Activated CD8-positive, alpha-beta memory T cell treated with anti-CD3 and anti-CD28 coated beads, Interleukin-2, amount 50 U/mL, for 48 hours (primary cell): ENCODE measurements around the gene SST.

Experiments used
- DNase-seq: peaks from one replicate; pipeline ENCODE4 v3.0.0-alpha.2; 2020

Gene SST

DNA sequence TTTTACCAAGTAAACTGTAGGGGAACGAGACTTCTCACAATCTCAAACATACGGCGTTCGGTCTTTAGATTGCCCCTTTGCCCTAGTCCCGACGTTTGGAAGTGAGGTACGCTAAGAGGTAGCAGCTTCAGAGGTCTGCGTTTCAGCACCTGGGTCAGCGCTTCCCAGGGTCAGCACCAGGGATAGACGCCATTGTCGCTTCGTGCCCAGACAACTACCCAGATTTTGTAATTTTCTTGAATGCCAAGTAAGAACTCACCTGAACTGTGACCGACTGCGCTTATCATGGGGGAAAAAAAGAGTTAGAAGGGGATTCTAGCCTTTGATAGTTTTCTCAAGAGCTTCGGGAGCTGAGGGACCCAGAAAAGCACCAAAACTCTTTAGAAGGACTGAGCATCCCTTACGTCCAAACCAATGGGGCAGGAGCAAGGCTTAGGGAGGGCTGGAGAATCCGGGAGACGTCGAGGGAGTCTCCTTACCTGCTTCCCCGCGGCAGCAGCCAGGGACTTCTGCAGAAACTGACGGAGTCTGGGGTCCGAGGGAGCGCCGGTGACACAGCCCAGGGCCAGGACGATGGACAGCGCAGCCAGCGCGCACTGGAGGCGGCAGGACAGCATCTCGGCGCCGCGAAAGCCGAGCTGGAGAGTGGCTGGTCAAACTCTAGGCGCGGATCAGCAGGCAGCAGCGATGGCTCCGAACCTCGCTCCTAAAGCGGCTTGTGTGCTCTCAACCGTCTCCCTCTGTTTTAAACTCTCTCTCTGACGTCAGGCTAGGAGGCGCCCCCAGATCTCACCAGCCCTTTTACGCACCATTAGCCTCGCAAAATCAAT is at the start of gene SST:
Gene SST, minus strand, starts transcription at position 720 of the 830 bp plus-strand sequence. Its CDS starts 103 bp downstream, at position 617.
- no peak for DNase-seq

DNA sequence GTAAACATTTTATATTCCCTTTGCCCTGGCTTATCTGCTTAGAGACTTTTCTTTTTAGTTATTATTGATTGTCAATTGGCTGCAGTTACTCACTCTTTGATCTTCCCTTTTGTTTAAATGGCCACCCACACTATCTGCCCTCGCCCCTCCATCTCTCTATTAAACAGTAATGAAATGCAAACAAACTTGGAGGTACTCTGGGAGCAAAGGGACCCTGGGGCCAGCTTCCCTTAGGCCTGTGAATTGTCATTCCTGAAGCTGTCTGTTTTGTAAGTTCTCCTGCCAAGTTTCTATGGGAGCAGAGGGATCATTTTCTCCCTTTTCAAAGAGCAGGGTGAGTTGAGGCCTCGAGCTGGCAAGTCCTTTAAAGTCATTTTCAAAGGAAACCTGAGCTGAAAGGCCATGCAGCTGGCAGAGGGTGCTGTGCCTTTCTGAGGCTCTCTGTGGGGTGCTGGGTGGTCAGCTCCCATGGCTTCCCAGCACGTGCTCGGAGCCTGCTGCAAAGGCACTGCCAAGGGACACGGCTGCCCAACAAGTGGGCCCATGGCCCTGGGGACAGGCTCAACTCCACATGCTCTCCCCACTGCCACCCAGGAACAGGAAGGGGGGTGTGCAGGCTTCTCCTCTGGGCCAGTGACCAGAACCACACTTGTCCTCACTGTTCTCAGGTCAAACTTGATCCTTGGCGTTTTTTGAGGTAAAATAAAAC is 49.6 kb upstream of the SST start:
- no peak for DNase-seq

DNA sequence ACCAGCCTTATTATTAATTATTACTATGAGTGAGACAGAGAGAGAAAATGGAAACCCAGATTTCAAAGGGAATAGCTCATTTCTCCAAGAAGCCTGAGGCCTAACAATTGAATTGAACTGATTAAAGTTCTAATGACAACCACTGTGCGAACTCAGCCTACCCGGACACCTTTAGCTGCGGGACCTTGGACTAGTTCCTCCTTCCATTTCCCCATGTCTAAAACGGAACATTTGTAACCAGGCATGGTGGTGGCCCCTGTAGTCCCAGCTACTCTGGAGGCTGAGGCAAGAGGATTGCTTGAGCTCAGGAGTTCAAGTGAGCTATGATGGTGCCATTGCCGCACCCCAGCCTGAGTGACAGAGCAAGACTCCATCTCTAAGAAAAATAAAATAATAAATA is 48.6 kb upstream of the SST start:
- no peak for DNase-seq

DNA sequence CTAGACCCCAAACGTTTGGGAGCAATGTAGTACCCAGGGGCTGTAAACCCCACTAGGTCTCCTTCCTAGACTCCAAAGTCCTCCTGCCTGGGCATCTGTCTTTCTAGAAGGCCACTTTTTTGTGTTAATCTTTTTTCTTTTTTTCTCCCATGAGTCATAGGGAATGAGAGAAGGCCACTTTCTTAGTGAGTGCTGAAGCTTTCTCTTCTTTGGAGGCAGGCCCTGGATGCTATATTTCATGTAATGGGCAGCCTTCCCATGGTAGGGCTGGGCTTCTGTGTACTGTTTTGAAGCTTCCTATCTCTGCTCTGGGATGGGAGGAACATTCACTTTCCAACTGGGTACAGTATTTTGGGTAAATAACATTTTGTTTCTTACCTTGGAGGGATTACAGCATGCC is 47.4 kb upstream of the SST start:
- DNase-seq = no peak

DNA sequence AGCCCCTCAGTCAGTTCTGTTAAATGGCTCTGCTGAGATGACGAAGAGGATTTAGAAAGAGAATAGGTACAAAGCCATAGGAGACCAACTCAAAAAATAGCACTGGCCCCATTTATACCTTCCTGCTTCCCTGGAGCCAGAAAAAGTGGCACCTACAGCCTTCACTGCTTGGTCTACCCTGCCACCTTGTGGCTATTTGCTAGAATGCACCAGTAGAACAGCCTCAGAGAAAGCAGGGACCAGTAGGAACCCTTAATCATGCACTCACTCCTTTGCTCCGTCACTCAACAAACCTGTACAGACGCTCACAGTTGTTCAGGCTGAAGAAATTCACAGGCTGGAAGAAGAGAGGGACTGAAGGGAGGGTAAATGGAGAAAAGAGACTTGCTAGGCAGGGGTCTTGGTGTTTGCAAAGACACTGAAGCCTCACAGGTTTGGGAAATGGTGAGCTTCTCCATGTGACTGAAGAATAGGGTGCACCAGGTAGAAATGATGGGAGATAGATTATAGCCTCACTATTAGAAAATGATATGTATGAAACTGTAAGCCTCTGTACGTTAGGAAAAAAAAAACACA is 44.3 kb upstream of the SST start:
- peak; percentile 79 for DNase-seq

DNA sequence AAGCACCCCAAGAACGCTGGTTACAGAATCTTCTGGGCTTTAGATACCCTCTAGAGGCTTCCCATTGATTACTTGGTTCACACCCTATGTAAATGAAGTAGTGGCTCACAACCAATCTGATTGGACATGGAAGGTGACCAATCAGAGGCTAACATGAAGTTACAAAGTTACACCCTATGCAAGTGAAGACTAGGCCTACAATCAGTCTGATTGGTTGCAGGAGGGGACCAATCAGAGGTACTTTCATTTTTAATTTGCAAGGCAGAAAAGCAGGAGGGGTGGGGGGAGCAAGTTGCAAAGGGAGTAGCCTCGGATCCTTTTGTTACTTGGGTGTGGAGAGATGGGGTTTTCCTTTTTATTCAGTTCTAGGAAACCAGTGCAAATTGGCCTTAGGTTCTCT is 43.3 kb upstream of the SST start:
- DNase-seq = no peak

DNA sequence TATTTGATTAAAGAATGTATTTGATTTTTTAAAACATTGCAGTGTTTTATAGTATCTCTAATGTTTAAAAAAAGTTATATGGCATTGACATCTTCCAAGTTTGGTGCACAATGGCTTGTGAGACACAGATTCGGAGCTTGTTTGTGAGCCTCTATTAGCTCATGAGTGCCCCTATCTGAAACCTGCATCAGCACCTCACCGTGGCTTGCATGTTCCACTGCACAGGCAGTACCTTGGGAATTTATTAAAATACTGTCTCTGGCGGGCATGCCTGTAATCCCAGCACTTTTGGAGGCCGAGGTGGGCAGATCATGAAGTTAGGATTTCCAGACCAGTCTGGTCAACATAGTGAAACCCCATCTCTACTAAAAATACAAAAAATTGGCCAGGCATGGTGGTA is 39.0 kb upstream of the SST start:
- DNase-seq = no peak

DNA sequence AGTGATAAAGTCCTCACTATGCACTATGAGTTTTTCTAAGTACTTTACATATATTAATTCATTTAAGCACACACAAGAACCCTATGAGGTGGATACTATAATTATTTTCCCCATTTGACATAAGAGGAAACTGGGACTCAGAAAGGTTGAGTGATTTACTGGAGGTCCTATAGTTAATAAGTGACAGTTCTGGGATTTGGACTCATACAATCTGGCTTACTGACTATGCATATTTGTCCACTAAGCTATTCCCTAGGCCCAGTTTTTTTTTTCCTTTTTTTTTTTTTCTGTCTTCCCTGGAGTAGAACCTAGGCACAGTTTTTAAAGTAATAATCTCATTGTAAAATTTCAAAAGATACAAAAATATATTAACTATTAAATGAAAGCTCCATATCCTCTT is 38.5 kb upstream of the SST start:
- DNase-seq = no peak

DNA sequence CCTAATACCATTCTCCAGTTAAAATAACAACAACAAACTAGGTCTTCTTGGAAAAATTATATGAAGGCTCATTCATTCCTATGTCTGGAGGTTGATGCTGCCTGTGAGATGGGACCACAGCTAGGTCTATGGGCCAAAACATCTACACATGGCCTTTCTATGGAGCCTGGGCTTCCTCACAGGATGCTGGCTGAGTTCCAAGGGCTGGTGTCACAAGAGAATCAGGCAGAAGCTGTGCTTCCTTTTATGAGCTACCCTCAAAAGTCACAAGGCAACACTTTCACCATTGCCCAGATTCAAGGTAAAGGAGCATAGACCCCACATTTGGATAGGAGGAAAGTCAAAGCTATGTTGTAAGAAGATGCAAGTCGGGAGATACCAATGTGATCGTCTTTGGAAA is 36.8 kb upstream of the SST start:
- DNase-seq = no peak

DNA sequence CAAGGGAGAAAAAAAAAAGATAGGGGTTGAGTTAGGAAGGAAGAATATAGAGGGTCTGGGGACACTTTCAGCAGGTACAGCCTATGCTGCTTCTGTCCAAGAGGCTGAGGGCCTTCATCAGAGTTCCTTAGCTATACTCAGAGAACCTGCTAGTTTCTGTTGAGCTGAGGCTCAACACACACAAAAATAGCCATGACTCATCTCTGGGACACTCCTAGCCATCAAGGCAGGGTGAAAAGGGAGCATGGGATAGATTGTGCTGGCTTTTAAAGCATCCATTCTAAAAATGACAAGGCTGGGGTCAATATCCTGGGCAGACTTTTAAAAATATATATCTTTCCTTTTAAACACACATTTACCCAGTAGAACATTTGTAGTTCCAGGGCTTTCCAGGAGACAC is 35.0 kb upstream of the SST start:
- no peak for DNase-seq

DNA sequence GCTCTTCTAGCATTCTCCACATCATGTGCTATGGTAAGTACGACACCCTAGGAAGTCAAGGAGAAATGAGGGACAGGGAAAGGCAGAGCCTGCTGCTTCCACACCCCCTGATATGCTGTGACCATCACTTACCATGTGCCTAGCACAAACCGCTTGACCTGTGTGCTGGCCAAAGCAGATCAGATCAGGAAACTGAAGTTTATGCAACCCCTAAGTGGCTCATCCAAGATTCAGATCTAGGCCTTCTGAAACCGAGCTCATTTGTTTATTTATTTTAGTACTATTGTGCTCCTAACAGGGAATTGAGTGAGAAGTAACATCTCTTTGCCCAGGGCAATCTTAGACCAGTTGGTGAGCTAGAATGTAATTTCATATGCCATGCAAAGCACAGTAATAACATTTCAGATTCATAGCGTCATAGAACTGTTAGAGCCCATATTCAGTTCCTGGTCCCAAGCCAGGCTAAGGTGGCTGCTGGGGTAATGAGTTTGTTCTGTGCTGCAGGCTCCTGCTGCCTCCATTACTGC is 32.4 kb upstream of the SST start, which contains the start of gene RTP2:
Gene RTP2, minus strand, starts transcription at position 51 of the 527 bp plus-strand sequence. CDS start 429 bp downstream, outside the sequence.
- DNase-seq = no peak

DNA sequence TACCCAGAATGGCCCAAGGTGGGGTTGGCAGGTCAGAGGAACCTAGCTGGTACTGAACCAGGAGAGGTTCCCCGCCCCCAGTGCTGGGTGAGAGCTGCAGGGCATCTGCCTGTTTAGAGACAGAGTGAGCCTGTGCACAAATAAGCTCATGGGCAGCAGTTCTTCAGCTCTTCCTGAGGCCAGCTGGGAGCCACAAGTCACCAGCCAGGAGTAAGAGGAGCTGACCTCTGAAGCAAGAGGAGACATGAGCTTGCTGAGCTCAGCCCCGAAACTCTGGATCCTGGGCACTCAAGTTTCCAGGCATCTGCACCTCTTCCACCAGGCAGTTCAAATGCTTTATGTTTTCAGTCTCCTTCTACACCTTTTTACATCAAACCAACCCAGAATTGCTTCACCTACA is 30.1 kb upstream of the SST start:
- DNase-seq = no peak

DNA sequence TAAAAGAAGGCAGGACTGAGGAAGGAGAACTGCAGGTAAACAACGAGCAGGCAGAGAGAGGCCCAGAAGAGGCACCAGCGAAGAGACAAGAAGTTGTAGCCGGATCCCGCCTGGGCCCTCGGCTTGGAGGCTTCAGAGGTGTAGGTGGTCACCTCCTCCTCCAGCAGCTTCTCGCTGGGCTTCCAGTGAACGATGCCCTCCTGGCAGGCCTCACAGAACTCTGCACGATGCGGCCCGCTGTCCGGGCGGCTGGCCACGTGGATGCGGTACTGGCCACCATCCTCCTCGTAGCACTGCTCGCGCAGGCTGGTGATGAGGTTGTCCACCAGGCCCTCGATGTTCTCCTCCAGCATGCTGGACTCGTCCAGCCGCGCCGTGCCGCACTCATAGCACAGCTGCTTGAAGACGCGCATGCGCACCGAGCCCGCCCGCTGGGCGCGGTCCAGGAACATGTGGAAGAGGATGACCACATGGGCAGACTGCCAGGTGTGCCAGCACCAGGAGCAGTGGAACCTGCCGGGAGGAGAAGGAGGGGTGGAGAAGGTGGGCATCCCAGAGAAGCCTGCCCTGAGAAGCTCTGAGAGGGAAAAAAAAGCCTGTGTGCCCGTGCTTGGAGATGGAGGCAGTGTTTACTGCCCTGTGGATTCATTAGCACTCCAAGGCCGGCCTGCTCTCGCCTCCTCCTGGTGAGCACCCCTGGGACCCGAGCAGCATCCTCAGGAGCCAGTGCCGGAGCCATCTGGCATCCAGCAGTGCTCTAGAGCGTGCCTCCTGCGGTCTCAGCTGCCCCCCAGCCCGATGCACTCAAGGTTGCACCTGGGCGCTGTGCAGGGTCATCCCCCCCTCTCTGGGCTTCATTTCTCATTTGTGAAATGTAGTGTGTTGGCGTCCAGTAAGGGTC is 28.6 kb upstream of the SST start:
- no peak for DNase-seq

DNA sequence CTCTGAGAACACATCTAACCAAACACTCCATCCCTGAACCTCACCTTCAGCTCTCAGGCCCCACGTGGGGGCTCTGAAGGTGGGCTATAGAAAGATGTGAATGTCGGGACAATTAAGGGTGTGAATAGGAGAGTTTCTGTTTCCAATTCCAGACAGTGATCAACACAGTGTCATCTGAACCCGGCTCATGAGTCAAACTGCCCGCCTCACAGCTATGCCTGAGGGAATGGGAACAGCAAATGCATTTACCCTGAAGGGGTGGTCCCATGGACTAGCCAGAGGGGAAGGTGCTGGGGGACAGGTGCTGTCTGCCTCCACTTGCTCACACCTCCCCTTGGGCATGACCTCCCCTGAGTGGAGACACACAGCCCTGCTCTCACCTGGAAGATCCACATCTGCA is 25.8 kb upstream of the SST start:
- no peak for DNase-seq

DNA sequence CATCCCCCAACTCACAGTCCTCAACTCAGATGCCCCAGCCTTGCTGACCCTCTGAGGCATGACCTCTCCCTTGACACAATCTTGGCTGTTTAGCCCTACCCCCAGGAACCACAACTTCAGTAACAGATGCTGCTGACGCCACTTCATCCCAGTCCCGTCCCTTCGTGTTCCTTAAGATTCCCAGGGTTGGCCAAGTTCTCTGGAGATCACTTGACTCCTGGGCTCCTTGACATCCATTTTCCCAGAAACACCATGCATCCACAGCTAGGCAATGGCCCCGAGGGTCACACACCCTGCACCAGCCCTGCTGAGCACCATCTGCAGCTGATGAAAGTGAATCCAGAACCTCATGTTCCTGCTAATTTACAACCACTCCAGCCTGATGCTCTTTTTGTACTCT is 25.3 kb upstream of the SST start:
- DNase-seq = no peak

DNA sequence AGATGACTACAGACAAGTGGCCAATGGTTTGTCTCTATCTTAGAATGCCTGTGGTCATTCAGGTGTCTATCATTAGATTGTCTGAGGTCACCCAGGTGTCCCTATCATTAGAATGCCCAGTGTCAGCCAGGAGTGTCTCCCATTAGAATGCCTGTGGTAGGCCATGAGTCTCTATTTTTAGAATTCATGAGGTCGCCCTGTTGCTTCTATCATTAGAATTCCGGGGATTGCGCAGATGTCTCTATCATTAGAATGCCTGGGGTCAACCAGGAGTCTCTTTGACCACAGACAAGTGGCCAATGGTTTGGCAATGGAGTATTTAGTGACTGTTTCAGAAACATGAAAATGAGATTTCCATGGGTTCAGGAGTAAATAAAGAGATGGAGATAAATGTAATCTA is 24.6 kb upstream of the SST start:
- DNase-seq = no peak

DNA sequence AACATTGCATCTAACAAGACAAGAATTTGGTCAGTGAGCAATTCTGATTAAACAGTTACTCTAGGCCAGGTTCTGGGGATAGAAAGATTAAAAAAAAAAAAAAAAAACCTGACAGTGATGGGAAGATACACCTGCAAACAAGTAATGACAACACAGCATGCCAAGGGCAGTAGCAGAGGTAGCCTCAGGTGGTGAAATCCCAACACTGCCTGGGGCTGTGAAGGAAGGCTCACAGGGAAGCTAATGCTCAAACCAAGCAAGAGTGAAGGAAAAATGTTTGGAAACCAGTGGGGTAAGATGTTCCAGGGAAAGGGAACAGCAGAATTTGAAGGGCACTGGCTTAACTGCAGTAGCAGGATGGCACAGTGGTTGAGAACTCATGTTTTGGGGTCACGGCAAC is 23.2 kb upstream of the SST start:
- DNase-seq = no peak

DNA sequence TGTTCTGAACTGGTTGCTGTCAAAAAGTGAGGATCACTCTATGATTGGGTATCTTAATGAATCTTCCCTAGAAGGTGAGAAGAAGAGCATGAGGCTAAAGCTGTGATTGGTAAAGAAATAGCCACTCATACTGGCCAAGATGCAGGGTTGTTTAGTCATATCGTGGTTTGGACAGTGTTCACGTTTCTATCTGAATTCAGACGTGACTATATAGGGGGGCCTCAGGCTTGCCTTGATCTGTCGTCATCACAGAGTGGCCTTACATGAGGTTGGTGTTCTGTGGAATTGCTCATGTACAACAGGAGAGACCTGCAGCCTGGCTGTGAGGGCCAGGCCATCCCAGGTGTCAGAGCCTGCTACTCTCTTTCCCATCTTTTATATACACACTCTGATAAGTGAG is 19.8 kb upstream of the SST start:
- DNase-seq = no peak

DNA sequence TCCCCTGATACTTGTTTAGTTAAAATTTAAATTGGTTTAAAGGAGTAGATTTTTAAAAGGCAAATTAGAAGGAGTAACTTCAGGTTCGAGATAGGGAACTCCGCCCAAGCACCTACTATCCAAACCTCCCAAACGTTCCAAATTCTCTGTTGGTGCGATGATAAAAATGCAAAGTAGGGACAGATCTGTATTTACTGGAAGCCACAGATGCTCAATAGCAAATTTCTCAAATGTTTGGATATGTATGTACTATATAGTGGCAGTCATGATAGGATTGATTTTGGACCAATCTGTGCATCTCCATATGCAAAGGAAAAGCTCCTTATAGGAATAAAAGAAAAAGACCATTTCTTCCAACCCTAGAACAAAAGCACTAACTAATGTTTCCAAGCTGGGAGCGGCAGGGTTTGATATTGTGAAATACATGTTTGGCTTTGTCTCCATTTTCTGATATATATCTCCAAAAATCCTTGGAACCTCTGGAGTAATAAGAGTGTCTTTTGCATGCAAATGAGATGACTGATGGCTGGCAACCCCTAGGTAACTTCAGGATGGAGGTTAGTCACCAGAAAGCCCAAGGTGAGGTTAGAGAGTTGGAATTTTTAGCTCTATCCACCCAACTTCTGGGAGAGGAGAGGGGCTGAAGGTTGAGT is 16.6 kb upstream of the SST start:
- no peak for DNase-seq

DNA sequence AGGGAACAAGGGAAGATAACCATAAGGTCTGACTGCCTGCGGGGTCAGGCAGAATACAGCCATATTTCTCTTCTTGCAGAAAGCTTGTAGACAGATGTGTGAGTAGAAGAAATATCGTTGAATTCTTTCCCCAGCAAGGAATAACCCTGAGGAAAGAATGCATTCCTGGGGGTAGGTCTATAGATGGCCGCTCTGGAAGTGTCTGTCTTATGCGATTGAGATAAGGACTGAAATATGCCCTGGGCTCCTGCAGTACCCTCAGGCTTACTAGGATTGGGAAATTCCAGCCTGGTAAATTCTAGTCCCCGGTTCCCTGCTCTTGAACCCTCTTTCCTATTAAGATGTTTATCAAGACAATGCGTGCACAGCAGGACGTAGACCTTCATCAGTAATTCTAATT is 15.8 kb upstream of the SST start:
- DNase-seq = no peak

DNA sequence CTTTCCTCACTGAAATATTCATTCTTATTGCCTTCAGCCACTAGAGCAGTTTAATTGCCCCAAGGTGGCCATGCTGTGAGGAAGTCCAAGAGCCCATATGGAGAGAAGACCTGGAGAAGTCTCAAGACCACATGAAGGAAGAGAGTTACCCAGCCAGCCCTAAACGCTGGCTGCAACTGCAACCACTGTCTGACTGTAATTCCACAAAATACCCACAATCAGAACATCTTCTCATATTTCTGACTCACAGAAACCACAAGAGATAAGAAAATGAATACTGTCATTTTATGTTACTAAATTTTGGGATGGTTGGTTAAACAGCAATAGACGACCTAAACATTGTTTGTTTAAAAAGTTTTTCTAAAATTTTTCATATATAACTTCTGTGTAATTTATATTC is 14.7 kb upstream of the SST start:
- DNase-seq = no peak

DNA sequence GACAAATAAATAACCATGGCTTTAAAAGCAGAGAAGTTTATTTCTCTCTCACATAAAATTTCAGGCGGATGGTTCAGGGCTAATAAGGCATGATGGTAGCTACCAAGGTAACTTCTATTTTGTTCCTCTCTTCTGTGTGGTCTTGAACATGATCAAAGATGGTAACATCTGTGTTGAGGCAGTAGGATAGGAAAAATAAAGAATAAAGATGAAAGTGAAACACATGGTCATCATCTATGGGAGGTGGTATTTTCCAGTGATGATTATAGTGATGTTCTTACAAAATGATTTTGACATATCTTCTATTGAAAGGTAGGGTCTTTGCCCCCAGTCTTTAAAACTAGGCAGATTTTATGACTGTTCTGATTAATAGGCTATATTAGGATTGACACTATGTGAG is 14.2 kb upstream of the SST start:
- no peak for DNase-seq
